WTC11 (cell line): ENCODE measurements around the gene TAS1R1.

ENCODE experiments used
- ATF1 ChIP-seq: sonication (generic); formaldehyde crosslinking; IDR thresholded peaks from 2 replicates; pipeline ENCODE4 v1.8.1; 2023; ENCODE audit warnings: mild to moderate bottlenecking, moderate library complexity, missing genetic modification reagents
- ESRRA ChIP-seq: sonication (generic); formaldehyde crosslinking; IDR thresholded peaks from 2 replicates; pipeline ENCODE4 v1.8.1; 2022; ENCODE audit warnings: mild to moderate bottlenecking, missing genetic modification reagents, borderline replicate concordance
- GABPB1 ChIP-seq: sonication (generic); formaldehyde crosslinking; IDR thresholded peaks from 2 replicates; pipeline ENCODE4 v1.8.1; 2023; ENCODE audit warnings: mild to moderate bottlenecking, missing genetic modification reagents
- MXD4 ChIP-seq: fragments of 250-450 bp; sonication (Bioruptor Pico); IDR thresholded peaks from 2 replicates; pipeline ENCODE4 v1.8.0; 2021; ENCODE audit warnings: mild to moderate bottlenecking, moderate library complexity, borderline replicate concordance
- NFYB ChIP-seq: sonication (generic); formaldehyde crosslinking; conservative IDR thresholded peaks from 2 replicates; pipeline ENCODE4 v1.8.0; 2022; ENCODE audit warnings: low read depth, missing genetic modification reagents
- NR2C2 ChIP-seq: sonication (generic); formaldehyde crosslinking; IDR thresholded peaks from 2 replicates; pipeline ENCODE4 v1.8.0; 2022; ENCODE audit warnings: mild to moderate bottlenecking, missing genetic modification reagents
- TP53 ChIP-seq: sonication (generic); formaldehyde crosslinking; IDR thresholded peaks from 2 replicates; pipeline ENCODE4 v1.8.1; 2023; ENCODE audit warnings: mild to moderate bottlenecking, missing genetic modification reagents
- ZNF138 ChIP-seq: sonication (generic); formaldehyde crosslinking; conservative IDR thresholded peaks from 2 replicates; pipeline ENCODE4 v1.8.1; 2022; ENCODE audit warnings: mild to moderate bottlenecking, moderate library complexity, missing genetic modification reagents
- TF ChIP-seq, protein P1 (sequence below): fragments of 200-600 bp; IDR thresholded peaks from 2 replicates; pipeline ENCODE4 v1.8.0; 2022; ENCODE audit warnings: antibody characterized with exemption
- TF ChIP-seq, protein P2 (sequence below): sonication (generic); formaldehyde crosslinking; IDR thresholded peaks from 2 replicates; pipeline ENCODE4 v1.8.0; 2022; ENCODE audit warnings: mild to moderate bottlenecking, missing genetic modification reagents
- TF ChIP-seq, protein P3 (sequence below): sonication (generic); formaldehyde crosslinking; IDR thresholded peaks from 2 replicates; pipeline ENCODE4 v1.8.1; 2022; ENCODE audit warnings: low read depth, missing genetic modification reagents, borderline replicate concordance
- TF ChIP-seq, protein P4 (sequence below): sonication (generic); formaldehyde crosslinking; IDR thresholded peaks from 2 replicates; pipeline ENCODE4 v1.8.1; 2023; ENCODE audit warnings: mild to moderate bottlenecking, missing genetic modification reagents, borderline replicate concordance

DNA sequence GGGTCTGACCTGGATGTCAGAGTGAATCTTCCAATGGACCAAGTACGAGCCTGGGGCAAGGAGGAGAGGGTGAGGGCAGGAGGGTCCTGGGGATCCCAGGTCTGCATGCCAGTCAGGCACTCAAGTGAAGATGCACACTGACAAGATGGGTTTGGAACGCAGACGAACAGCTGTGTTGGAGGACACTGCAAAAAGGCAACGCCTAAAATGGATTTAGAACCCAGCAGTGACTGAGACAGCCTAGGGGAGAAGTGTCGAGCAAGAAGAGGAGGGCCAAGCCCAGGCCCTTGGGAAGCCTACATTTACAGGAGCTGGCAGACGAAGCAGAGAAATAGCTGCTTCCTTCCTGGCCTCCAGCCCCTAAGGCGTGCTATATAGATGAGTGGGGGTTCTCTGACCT is 26.6 kb upstream of the TAS1R1 start:
- TF ChIP-seq, protein P1, sequence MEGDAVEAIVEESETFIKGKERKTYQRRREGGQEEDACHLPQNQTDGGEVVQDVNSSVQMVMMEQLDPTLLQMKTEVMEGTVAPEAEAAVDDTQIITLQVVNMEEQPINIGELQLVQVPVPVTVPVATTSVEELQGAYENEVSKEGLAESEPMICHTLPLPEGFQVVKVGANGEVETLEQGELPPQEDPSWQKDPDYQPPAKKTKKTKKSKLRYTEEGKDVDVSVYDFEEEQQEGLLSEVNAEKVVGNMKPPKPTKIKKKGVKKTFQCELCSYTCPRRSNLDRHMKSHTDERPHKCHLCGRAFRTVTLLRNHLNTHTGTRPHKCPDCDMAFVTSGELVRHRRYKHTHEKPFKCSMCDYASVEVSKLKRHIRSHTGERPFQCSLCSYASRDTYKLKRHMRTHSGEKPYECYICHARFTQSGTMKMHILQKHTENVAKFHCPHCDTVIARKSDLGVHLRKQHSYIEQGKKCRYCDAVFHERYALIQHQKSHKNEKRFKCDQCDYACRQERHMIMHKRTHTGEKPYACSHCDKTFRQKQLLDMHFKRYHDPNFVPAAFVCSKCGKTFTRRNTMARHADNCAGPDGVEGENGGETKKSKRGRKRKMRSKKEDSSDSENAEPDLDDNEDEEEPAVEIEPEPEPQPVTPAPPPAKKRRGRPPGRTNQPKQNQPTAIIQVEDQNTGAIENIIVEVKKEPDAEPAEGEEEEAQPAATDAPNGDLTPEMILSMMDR, result no peak
- TF ChIP-seq, protein P2, sequence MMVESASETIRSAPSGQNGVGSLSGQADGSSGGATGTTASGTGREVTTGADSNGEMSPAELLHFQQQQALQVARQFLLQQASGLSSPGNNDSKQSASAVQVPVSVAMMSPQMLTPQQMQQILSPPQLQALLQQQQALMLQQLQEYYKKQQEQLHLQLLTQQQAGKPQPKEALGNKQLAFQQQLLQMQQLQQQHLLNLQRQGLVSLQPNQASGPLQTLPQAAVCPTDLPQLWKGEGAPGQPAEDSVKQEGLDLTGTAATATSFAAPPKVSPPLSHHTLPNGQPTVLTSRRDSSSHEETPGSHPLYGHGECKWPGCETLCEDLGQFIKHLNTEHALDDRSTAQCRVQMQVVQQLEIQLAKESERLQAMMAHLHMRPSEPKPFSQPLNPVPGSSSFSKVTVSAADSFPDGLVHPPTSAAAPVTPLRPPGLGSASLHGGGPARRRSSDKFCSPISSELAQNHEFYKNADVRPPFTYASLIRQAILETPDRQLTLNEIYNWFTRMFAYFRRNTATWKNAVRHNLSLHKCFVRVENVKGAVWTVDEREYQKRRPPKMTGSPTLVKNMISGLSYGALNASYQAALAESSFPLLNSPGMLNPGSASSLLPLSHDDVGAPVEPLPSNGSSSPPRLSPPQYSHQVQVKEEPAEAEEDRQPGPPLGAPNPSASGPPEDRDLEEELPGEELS (CRISPR knock-in tag), result no peak
- TF ChIP-seq ESRRA (CRISPR knock-in tag), result no peak
- no peak for TF ChIP-seq ATF1 (CRISPR knock-in tag)
- TF ChIP-seq NR2C2, result no peak
- TF ChIP-seq ZNF138 (CRISPR knock-in tag), result no peak
- TF ChIP-seq TP53, result no peak
- TF ChIP-seq, protein P3, sequence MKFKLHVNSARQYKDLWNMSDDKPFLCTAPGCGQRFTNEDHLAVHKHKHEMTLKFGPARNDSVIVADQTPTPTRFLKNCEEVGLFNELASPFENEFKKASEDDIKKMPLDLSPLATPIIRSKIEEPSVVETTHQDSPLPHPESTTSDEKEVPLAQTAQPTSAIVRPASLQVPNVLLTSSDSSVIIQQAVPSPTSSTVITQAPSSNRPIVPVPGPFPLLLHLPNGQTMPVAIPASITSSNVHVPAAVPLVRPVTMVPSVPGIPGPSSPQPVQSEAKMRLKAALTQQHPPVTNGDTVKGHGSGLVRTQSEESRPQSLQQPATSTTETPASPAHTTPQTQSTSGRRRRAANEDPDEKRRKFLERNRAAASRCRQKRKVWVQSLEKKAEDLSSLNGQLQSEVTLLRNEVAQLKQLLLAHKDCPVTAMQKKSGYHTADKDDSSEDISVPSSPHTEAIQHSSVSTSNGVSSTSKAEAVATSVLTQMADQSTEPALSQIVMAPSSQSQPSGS (CRISPR knock-in tag), result no peak
- TF ChIP-seq, protein P4, sequence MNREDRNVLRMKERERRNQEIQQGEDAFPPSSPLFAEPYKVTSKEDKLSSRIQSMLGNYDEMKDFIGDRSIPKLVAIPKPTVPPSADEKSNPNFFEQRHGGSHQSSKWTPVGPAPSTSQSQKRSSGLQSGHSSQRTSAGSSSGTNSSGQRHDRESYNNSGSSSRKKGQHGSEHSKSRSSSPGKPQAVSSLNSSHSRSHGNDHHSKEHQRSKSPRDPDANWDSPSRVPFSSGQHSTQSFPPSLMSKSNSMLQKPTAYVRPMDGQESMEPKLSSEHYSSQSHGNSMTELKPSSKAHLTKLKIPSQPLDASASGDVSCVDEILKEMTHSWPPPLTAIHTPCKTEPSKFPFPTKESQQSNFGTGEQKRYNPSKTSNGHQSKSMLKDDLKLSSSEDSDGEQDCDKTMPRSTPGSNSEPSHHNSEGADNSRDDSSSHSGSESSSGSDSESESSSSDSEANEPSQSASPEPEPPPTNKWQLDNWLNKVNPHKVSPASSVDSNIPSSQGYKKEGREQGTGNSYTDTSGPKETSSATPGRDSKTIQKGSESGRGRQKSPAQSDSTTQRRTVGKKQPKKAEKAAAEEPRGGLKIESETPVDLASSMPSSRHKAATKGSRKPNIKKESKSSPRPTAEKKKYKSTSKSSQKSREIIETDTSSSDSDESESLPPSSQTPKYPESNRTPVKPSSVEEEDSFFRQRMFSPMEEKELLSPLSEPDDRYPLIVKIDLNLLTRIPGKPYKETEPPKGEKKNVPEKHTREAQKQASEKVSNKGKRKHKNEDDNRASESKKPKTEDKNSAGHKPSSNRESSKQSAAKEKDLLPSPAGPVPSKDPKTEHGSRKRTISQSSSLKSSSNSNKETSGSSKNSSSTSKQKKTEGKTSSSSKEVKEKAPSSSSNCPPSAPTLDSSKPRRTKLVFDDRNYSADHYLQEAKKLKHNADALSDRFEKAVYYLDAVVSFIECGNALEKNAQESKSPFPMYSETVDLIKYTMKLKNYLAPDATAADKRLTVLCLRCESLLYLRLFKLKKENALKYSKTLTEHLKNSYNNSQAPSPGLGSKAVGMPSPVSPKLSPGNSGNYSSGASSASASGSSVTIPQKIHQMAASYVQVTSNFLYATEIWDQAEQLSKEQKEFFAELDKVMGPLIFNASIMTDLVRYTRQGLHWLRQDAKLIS (CRISPR knock-in tag), result no peak
- no peak for TF ChIP-seq NFYB
- no peak for TF ChIP-seq MXD4 (CRISPR knock-in tag)
- TF ChIP-seq GABPB1 (CRISPR knock-in tag), result no peak
